ENCODE data around the gene UBE2I. TPM values are rescaled to one million over a fixed set of nuclear protein-coding genes. Genes with fewer than 3 reads are reported as not detected.

The UBE2I gene
- polyA plus RNA-seq, 2 of the 4 experiments (the other 2 are of a cell fraction) = 170 to 208 TPM

DNA sequence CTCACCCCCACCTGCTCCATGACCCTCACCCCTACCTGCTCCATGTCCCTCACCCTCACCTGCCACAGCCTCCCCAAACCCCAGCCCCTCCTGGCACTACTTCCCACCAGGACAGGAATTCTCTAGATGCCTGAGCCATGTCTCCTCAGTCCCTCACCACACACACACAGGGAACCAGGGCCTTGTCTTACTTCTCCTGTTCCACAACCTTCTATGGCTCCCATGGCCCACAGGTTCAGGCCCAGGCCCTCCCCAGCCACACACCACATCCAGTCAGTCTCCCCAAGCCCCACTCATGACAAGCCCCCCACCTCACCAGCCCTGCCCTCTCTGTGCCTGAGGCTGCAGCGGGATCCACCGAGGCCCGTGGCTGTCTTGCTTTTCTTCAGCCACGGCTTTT, 3.1 kb upstream of the UBE2I start:
- no peak for FAIRE-seq

DNA sequence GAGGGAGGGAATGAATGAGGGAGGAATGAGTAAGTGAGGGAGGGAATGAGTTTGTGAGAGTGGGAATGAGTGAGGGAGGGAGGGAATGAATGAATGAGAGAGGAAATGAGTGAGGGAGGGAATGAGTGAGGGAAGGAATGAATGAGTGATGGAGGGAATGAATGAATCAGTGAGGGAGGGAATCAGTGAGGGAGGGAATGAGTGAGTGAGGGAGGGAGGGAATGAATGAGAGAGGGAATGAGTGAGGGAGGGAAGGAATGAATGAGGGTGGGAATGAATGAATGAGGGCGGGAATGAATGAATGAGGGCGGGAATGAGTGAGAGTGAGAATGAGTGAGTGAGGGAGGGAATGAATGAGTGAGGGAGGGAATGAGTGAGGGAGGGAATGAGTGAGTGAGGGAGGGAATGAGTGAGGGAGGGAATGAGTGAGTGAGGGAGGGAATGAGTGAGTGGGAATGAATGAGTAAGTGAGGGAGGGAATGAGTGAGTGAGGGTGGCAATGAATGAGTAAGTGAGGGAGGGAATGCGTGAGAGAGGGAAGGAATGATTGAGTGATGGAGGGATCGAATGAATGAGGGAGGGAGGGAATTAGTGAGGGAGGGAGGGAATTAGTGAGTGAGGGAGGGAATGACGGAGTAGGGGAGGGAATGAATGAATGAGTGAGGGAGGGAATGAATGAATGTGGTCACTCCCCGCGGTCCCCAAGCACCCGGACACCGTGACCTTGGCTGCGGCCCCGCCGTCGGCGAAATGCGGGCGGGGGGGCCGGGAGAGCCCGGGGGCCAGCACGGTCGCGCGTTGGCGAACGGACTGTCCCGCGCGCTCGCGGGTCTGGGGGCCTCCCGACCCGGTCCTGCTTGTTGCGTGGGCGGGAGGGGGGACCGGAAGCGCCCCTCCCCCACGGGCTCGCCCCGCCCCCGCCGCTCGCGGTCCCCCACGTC, 1.1 kb upstream of the UBE2I start:
- H3K4me1 ChIP-seq = peaks cover 23% of the 10 kb centered on the region
- H3K4me3 ChIP-seq = peak overlapping the region; percentile 80
- H3K9me3 ChIP-seq = no peaks in the 10 kb centered on the region
- no peak for FAIRE-seq
- WGBS (ENCODE audit: missing lambda C conversion rate) = 8% methylated on average over 18 of the region's 43 CpGs
- H3K27ac ChIP-seq = peak overlapping the region; percentile 97 to 98
- CTCF ChIA-PET = interaction anchor here (1.8 kb wide), 1 partner anchor 55 kb away, joined by 4 read pairs; no protein-coding TSS in a partner anchor
- peak overlapping the region; percentile 72 for H3K4me2 ChIP-seq
- peak; percentile 53 to 90 for DNase-seq (ENCODE audit: low read depth in 1 of 2, low spot score in 1 of 2)
- POLR2A ChIA-PET = interaction anchor here (1.0 to 1.8 kb wide), 5 partner anchors 11 to 112 kb away, joined by 3 to 9 read pairs (median 7); partner anchors contain the start of gene UQCC4
- peak; percentile 4 to 53; a peak in 5 of 6 replicates for ATAC-seq
- TF ChIP-seq HDAC2 (IDR thresholded peaks at IDR 0.05) (peak; percentile 30; the same call in 1 of the 2 replicates), EHMT2 (IDR thresholded peaks at IDR 0.05; ENCODE audit: low read depth) (no peak), ZSCAN20 (CRISPR knock-in tag; IDR thresholded peaks at IDR 0.05) (no peak), KDM1A (IDR thresholded peaks at IDR 0.05; ENCODE audit: low read depth) (peak; percentile 87; the same call in 1 of the 2 replicates), MAZ (IDR thresholded peaks at IDR 0.05; ENCODE audit: borderline replicate concordance, low read depth, low read length) (no peak), KDM5A (IDR thresholded peaks at IDR 0.05) (no peak), RAD21 (conservative IDR thresholded peaks at IDR 0.05 in 1 of 2, IDR thresholded peaks at IDR 0.05 in 1 of 2) (no peak), RCOR1 (IDR thresholded peaks at IDR 0.05; ENCODE audit: low read depth, low read length) (no peak), SREBF2 (IDR thresholded peaks at IDR 0.05) (no peak), HOXB5 (CRISPR knock-in tag; IDR thresholded peaks at IDR 0.05) (no peak), USF2 (IDR thresholded peaks at IDR 0.05) (no peak), FOSB (CRISPR knock-in tag; IDR thresholded peaks at IDR 0.05) (no peak), NR3C1 (IDR thresholded peaks at IDR 0.05) (no peak), E2F6 (IDR thresholded peaks at IDR 0.05; ENCODE audit: borderline replicate concordance, low read depth) (no peak), ZNF302 (CRISPR knock-in tag; IDR thresholded peaks at IDR 0.05) (no peak), ESRRA (IDR thresholded peaks at IDR 0.05; ENCODE audit: borderline replicate concordance, low read length) (peak; percentile 82), EP300 (IDR thresholded peaks at IDR 0.05) (no peak), SMC3 (IDR thresholded peaks at IDR 0.05) (0 out of 3 replicates have a peak, but pooled peaks have one; percentile 8), BHLHE40 (IDR thresholded peaks at IDR 0.05; ENCODE audit: low read depth, low read length) (no peak), HES2 (IDR thresholded peaks at IDR 0.05) (no peak), TP53 (CRISPR knock-in tag; IDR thresholded peaks at IDR 0.05) (no peak)
- TF ChIP-seq, protein P1, sequence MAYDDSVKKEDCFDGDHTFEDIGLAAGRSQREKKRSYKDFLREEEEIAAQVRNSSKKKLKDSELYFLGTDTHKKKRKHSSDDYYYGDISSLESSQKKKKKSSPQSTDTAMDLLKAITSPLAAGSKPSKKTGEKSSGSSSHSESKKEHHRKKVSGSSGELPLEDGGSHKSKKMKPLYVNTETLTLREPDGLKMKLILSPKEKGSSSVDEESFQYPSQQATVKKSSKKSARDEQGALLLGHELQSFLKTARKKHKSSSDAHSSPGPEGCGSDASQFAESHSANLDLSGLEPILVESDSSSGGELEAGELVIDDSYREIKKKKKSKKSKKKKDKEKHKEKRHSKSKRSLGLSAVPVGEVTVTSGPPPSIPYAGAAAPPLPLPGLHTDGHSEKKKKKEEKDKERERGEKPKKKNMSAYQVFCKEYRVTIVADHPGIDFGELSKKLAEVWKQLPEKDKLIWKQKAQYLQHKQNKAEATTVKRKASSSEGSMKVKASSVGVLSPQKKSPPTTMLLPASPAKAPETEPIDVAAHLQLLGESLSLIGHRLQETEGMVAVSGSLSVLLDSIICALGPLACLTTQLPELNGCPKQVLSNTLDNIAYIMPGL (CRISPR knock-in tag; IDR thresholded peaks at IDR 0.05; ENCODE audit: borderline replicate concordance) = no peak

More for the DNA sequence above, 3.1 kb upstream of the UBE2I start:
- no peak for ATAC-seq
- H3K4me1 ChIP-seq = peaks cover 15% of the 10 kb centered on the region
- H3K27ac ChIP-seq = no peak overlapping the region
- H3K4me3 ChIP-seq = no peak overlapping the region
- ChIA-PET POLR2A (no interaction called here), CTCF (no interaction called here)
- no peak for DNase-seq (ENCODE audit: low read depth in 1 of 2, low spot score in 1 of 2)
- 87% methylated on average over 4 of the region's 4 CpGs for WGBS (ENCODE audit: missing lambda C conversion rate)
- TF ChIP-seq USF2 (IDR thresholded peaks at IDR 0.05) (no peak), HES2 (IDR thresholded peaks at IDR 0.05) (no peak), NPAS2 (CRISPR knock-in tag; IDR thresholded peaks at IDR 0.05; ENCODE audit: borderline replicate concordance) (no peak), RCOR1 (IDR thresholded peaks at IDR 0.05; ENCODE audit: low read depth, low read length) (no peak), PHF8 (IDR thresholded peaks at IDR 0.05; ENCODE audit: borderline replicate concordance, low read depth) (no peak), BHLHE40 (IDR thresholded peaks at IDR 0.05; ENCODE audit: low read depth, low read length) (no peak)
- TF ChIP-seq, protein P1 (CRISPR knock-in tag; IDR thresholded peaks at IDR 0.05; ENCODE audit: borderline replicate concordance) = no peak
- H3K4me2 ChIP-seq = no peak overlapping the region
- H3K9me3 ChIP-seq = no peaks in the 10 kb centered on the region
